ENCODE measurements around the gene SEPTIN5. TPM values are rescaled to one million over a fixed set of nuclear protein-coding genes. Genes with fewer than 3 reads are reported as not detected.

The SEPTIN5 gene
- polyA plus RNA-seq, 1 experiment: 38.8 TPM

DNA sequence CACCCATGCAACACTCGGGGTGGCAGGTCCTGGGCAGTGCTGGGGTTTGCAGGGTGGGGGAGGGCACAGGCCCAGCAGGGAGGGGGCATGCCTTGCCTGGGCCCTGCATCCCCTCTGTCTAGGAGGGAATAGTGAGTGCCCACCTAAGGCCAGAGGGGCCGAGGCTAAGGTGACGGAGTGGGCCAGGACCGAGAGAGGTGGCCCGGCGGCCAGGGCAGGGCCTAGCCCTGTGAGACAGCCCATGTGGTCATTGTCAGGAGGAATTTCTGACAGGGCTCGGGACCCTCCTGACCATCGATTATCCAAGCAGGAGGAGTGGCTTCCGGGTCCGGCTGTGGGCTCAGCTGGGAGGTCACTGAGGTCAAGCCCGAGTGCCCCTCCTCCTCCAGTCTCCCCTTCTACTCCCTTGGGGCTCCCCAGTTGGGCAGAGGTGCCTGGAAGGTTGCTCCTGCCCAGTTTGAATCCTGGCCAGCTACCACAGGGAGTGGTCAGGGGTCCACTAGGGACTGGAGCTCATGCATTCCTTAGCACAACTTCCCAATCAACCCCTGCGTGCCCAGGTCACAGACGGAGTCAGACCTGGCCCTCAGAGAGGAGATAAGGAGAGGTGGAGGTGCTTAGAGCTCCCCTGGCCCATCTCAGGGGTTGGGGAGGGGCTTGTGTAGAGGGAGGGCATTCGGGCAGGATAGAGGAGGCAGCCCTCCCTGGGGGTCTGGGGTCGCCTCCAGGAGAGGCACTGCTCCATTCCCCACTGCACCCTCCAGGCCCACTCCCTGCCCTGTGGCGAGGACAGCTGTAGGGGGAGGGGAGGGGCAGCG is 23.8 kb downstream of the SEPTIN5 start:
- DNase-seq (ENCODE audit: low read depth): no peak
- ChIA-PET POLR2A (no interaction called here), CTCF (interaction anchor here (1.2 kb wide), 1 partner anchor 172 kb away, joined by 4 read pairs; no protein-coding TSS in a partner anchor)

DNA sequence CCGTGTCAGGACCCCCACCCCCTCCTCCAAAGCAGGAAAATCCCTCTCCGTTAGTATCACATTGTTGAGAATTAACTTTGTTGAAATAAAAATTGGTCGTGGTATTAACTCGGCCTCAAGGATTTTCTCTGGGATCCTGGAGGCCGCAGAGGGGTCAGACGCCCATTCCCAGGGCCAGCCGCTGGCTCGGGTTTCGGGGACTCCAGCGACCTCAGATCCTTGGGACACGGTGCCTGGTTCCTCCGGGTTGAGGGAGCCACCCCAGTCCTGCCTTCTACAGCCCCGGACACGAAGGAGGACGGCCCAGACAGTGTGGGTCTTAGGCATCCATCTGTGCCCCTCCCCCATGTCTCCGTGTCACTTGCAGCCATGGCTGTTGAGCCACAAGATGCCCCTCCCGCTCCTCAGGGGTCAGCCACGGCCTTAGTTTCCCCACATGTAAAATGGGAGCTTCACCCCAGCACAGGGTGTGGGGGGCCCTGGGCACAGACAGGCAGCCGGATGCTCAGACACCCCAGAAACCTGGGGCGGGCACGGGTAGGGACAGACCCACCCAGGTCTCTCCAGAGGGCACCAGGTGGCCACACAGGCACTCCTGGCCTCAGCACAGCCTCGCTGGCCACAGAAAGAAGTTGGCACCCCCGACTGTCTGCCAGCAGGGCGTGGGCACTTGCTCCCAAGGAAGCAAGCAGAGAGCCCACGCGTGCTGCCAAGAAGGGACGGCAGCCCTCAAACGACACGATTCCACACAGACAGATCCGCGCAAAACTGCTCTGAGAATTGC is 24.6 kb downstream of the SEPTIN5 start:
- TF ChIP-seq, protein P1, sequence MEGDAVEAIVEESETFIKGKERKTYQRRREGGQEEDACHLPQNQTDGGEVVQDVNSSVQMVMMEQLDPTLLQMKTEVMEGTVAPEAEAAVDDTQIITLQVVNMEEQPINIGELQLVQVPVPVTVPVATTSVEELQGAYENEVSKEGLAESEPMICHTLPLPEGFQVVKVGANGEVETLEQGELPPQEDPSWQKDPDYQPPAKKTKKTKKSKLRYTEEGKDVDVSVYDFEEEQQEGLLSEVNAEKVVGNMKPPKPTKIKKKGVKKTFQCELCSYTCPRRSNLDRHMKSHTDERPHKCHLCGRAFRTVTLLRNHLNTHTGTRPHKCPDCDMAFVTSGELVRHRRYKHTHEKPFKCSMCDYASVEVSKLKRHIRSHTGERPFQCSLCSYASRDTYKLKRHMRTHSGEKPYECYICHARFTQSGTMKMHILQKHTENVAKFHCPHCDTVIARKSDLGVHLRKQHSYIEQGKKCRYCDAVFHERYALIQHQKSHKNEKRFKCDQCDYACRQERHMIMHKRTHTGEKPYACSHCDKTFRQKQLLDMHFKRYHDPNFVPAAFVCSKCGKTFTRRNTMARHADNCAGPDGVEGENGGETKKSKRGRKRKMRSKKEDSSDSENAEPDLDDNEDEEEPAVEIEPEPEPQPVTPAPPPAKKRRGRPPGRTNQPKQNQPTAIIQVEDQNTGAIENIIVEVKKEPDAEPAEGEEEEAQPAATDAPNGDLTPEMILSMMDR (IDR thresholded peaks at IDR 0.05; ENCODE audit: insufficient read depth, low read depth, low read length): no peak
- no peak overlapping the region for H3K4me3 ChIP-seq (ENCODE audit: low read depth, low read length)
- ChIA-PET CTCF (interaction anchor here (1.2 to 9.0 kb wide), 2 partner anchors 8 to 171 kb away, joined by 4 to 49 read pairs; no protein-coding TSS in a partner anchor), POLR2A (no interaction called here)
- no peaks in the 10 kb centered on the region for H3K36me3 ChIP-seq (ENCODE audit: control insufficient read depth, insufficient read depth, low read length)
- no peak for DNase-seq (ENCODE audit: low read depth)
- no peaks in the 10 kb centered on the region for H3K27me3 ChIP-seq (ENCODE audit: control insufficient read depth, insufficient read depth, low read length)

More for the DNA sequence above, 23.8 kb downstream of the SEPTIN5 start:
- Histone ChIP-seq H3K4me3 (ENCODE audit: low read depth, low read length) (no peak overlapping the region), H3K27me3 (ENCODE audit: control insufficient read depth, insufficient read depth, low read length) (no peaks in the 10 kb centered on the region), H3K36me3 (ENCODE audit: control insufficient read depth, insufficient read depth, low read length) (no peaks in the 10 kb centered on the region)
- TF ChIP-seq, protein P1 (IDR thresholded peaks at IDR 0.05; ENCODE audit: insufficient read depth, low read depth, low read length): no peak

DNA sequence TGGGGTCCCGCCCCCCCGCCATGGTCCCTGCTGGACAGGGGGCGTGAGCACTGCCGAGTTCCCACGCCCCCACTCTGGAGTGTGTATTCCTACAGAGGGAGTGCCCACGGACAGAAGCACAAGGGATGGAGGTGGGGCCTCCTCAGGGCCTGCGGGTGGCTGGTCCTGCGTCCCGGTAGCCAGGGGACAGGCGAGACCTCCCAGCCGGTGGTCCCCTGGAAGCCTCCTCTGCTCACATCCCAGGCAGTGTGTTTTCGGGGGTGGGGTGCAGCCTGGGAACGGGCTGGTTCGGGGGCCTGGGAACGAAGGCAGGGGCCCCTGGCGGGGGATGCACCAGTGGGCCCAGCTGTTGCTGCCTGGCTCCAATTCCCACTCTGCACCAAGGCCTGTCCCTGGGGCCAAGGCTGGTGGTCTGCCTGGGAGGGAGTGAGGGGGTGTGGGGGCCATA is 25.2 kb downstream of the SEPTIN5 start:
- ChIA-PET CTCF (interaction anchor here (9.0 kb wide), 1 partner anchor 9 kb away, joined by 49 read pairs; no protein-coding TSS in a partner anchor), POLR2A (no interaction called here)
- Histone ChIP-seq H3K27me3 (ENCODE audit: control insufficient read depth, insufficient read depth, low read length) (no peaks in the 10 kb centered on the region), H3K36me3 (ENCODE audit: control insufficient read depth, insufficient read depth, low read length) (no peaks in the 10 kb centered on the region), H3K4me3 (ENCODE audit: low read depth, low read length) (no peak overlapping the region)
- no peak for DNase-seq (ENCODE audit: low read depth)
- TF ChIP-seq, protein P1 (IDR thresholded peaks at IDR 0.05; ENCODE audit: insufficient read depth, low read depth, low read length): no peak

DNA sequence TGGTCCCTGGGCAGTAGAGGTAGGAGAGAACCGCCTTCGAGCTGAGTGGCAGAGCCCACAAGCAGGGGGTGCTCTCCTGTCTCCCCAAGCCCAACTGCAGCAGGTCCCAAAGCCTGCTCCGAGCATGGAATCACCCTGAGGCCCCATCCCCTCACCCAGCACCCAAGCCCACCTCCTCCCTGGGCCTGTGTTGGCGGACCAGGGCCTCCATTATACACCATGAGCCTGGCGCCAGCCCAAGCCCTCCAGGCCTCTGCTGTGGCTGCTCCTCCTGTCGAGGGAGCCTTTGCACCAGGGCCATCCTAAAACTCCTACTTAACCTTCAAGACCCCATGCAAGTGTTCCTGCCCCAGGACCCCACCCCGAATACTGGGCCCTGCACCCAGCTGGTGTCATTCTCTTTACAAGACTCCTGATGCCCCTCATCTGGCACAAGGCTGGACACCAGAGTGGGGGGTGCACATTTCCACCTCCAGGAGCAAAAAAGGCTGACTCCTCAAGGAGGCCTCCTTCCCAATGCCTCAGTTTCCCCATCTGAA is 25.7 kb downstream of the SEPTIN5 start:
- no peak for DNase-seq (ENCODE audit: low read depth)

More for the DNA sequence above, 25.7 kb downstream of the SEPTIN5 start:
- CTCF ChIA-PET: interaction anchor here (9.0 kb wide), 1 partner anchor 9 kb away, joined by 49 read pairs; no protein-coding TSS in a partner anchor
- TF ChIP-seq, protein P1 (IDR thresholded peaks at IDR 0.05; ENCODE audit: insufficient read depth, low read depth, low read length): no peak
- POLR2A ChIA-PET: no interaction called here
- Histone ChIP-seq H3K27me3 (ENCODE audit: control insufficient read depth, insufficient read depth, low read length) (no peaks in the 10 kb centered on the region), H3K4me3 (ENCODE audit: low read depth, low read length) (no peak overlapping the region), H3K36me3 (ENCODE audit: control insufficient read depth, insufficient read depth, low read length) (no peaks in the 10 kb centered on the region)

All from BJ (cell line).